Stimulated activated naive CD8-positive, alpha-beta T cell treated with anti-CD3 and anti-CD28 coated beads, Interleukin-15, Interleukin-2, amounts not matched to agents 100 ng/mL and 50 ng/mL, for 24 hours (primary cell): ENCODE data around the gene IL22RA1.

Experiments used
- H3K27ac Mint-ChIP-seq: one replicate; pipeline ENCODE4 v1.8.0; 2021; ENCODE audit warnings: mild to moderate bottlenecking, mixed read lengths
- H3K27me3 Mint-ChIP-seq: one replicate; pipeline ENCODE4 v1.8.0; 2021; ENCODE audit warnings: mixed read lengths
- H3K36me3 Mint-ChIP-seq: one replicate; pipeline ENCODE4 v1.8.0; 2021; ENCODE audit warnings: low read depth, mixed read lengths
- H3K4me1 Mint-ChIP-seq: one replicate; pipeline ENCODE4 v1.8.0; 2021; ENCODE audit warnings: low read depth, mixed read lengths
- H3K4me3 Mint-ChIP-seq: one replicate; pipeline ENCODE4 v1.8.0; 2021; ENCODE audit warnings: mild to moderate bottlenecking, mixed read lengths
- H3K9me3 Mint-ChIP-seq: one replicate; pipeline ENCODE4 v1.8.0; 2021; ENCODE audit warnings: mixed read lengths

IL22RA1 gene

DNA sequence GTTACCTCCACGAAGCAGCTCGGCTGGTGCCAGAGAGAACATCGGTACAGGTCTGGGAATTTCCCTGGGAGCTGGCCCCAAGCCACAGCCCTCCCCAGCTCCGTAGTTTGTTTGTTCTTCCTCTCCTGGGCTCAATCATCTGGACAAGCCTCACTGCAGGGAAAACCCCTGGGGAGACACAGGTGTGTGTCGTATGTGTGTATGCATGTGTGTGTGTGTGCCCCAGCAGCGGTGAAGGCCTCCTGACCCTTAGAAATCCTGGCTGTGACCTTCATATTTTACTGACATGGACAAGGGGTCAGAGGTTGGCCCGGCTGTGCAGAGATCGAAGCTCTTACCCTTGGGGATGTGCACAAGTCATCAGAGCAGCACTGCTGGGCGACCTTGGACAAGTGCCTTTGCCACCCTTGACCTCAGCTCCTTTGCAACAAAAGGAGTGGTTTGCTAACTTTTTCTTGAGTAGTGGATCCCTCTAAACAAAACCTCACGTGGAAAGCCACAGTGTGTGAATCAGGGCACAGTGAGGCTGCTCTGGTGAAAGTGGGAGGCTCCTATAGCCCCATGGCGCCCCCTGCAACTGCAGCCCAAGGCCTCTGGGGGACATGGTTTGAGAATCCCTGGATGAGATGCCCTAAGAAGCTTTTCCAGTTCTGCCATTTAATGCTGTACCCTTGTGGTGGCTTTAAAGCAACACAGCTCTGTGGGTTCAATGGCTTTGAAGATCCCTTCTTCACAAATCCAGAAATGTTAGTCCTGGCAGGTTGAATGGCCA is 12.3 kb upstream of the IL22RA1 start:
- peaks cover 27% of the 10 kb centered on the region for H3K27me3 Mint-ChIP-seq
- no peaks in the 10 kb centered on the region for H3K9me3 Mint-ChIP-seq
- H3K4me3 Mint-ChIP-seq: no peak overlapping the region
- H3K36me3 Mint-ChIP-seq: peaks cover 3% of the 10 kb centered on the region
- no peak overlapping the region for H3K27ac Mint-ChIP-seq
- H3K4me1 Mint-ChIP-seq: peaks cover 12% of the 10 kb centered on the region

GRCh38 chr1:24154215-24154614 is 11.3 kb upstream of the IL22RA1 start:
- H3K4me1 Mint-ChIP-seq: peaks cover 20% of the 10 kb centered on the region
- H3K36me3 Mint-ChIP-seq: peaks cover 3% of the 10 kb centered on the region
- H3K9me3 Mint-ChIP-seq: no peaks in the 10 kb centered on the region
- H3K27ac Mint-ChIP-seq: no peak overlapping the region
- H3K4me3 Mint-ChIP-seq: no peak overlapping the region
- peaks cover 34% of the 10 kb centered on the region for H3K27me3 Mint-ChIP-seq

GRCh38 chr1:24152631-24153494 is 9.9 kb upstream of the IL22RA1 start:
- Mint-ChIP-seq H3K27ac (no peak overlapping the region), H3K9me3 (no peaks in the 10 kb centered on the region), H3K4me1 (peaks cover 20% of the 10 kb centered on the region), H3K4me3 (no peak overlapping the region), H3K36me3 (peaks cover 3% of the 10 kb centered on the region), H3K27me3 (peaks cover 44% of the 10 kb centered on the region)

- no peaks in the 10 kb centered on the region for H3K9me3 Mint-ChIP-seq
- H3K4me3 Mint-ChIP-seq: no peak overlapping the region
- no peaks in the 10 kb centered on the region for H3K36me3 Mint-ChIP-seq
- no peak overlapping the region for H3K27ac Mint-ChIP-seq
- peaks cover 47% of the 10 kb centered on the region for H3K27me3 Mint-ChIP-seq
- H3K4me1 Mint-ChIP-seq: peaks cover 20% of the 10 kb centered on the region
Observed at GRCh38 chr1:24151175-24151533, 8.2 kb upstream of the IL22RA1 start.

GRCh38 chr1:24150234-24151174 is 7.6 kb upstream of the IL22RA1 start:
- H3K4me1 Mint-ChIP-seq: peaks cover 20% of the 10 kb centered on the region
- no peaks in the 10 kb centered on the region for H3K9me3 Mint-ChIP-seq
- H3K36me3 Mint-ChIP-seq: no peaks in the 10 kb centered on the region
- no peak overlapping the region for H3K27ac Mint-ChIP-seq
- H3K4me3 Mint-ChIP-seq: peak overlapping the region; percentile 71
- H3K27me3 Mint-ChIP-seq: peaks cover 47% of the 10 kb centered on the region

DNA sequence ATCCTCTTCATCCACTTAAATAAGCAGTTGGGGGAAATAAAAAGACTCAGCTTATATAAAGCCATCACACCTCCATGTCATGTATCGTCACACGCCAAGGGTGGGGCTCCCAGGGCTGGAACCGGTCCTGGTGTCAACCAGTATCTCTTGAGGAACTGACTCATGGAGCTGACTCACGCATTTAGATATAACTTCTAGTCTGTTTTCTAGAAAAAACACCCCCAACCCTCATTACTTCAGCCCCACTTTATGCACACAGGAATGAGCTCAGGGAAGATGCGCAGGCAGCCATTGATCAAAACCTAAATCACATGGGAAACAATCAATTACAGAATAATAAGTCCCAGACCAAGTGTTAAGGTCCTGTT is 6.9 kb upstream of the IL22RA1 start:
- H3K36me3 Mint-ChIP-seq: no peaks in the 10 kb centered on the region
- H3K4me3 Mint-ChIP-seq: peak overlapping the region; percentile 71
- no peaks in the 10 kb centered on the region for H3K9me3 Mint-ChIP-seq
- H3K27ac Mint-ChIP-seq: no peak overlapping the region
- peaks cover 20% of the 10 kb centered on the region for H3K4me1 Mint-ChIP-seq
- peaks cover 47% of the 10 kb centered on the region for H3K27me3 Mint-ChIP-seq

DNA sequence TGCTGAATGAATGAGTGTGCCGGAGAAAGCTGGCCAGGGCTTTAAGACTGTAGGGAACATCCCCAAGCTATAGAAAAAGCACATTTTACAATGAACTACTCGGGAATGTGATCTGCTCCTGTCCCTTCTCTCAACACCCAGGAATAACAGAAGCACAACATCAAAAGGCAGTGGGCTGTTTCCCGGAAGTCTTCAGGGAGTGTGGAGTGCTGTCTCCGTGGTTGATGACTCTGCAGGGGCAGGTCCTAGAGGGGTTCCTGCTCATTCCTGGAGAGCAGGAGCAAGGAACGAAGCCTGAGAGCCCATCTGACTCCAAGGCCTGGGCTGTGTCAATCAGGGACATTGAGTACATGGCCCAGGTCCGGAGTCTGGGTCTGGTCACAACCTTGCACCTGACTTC is 4.9 kb upstream of the IL22RA1 start:
- no peak overlapping the region for H3K4me3 Mint-ChIP-seq
- no peaks in the 10 kb centered on the region for H3K9me3 Mint-ChIP-seq
- H3K27ac Mint-ChIP-seq: no peak overlapping the region
- H3K4me1 Mint-ChIP-seq: peaks cover 20% of the 10 kb centered on the region
- peaks cover 48% of the 10 kb centered on the region for H3K27me3 Mint-ChIP-seq
- H3K36me3 Mint-ChIP-seq: no peaks in the 10 kb centered on the region

- Mint-ChIP-seq H3K9me3 (no peaks in the 10 kb centered on the region), H3K36me3 (no peaks in the 10 kb centered on the region), H3K4me3 (no peak overlapping the region), H3K4me1 (peaks cover 20% of the 10 kb centered on the region), H3K27me3 (peaks cover 45% of the 10 kb centered on the region), H3K27ac (no peak overlapping the region)
Observed at GRCh38 chr1:24147194-24147593, 4.3 kb upstream of the IL22RA1 start.

DNA sequence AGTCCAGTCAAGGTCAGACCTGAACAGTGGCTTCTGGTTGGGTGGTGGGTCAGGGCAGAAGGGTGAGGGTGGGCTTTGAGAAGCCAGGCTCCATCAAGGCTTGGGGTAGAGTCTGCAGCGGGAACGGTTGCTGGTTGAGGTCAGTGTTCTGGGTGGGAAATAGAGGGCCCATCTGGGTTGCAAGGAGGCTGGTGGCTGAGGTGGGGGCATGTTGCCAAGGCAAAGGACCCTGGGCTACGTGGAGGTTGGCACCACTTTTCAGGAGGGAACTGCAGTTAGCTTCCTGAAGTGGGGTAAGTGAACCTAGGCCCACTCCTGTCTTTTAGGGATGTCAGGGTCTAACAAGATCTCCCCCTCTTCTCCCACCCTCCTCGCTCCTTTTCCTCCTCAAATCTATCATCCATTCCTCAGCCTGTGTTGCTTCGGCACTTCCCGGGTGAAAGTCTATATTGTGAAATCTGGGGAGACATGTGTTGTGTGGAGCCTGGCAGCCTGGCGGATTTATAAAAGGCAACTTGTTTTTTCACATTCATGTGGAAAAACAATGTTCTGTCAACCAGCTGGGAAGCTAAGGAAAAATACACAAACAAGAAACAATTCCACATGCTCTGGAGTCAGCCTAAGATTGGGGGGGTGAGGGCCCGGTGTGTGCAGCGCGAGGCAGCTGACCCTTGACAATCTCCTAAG is 1.5 kb downstream of the IL22RA1 start:
- H3K9me3 Mint-ChIP-seq: no peaks in the 10 kb centered on the region
- no peaks in the 10 kb centered on the region for H3K4me1 Mint-ChIP-seq
- H3K36me3 Mint-ChIP-seq: no peaks in the 10 kb centered on the region
- H3K27ac Mint-ChIP-seq: no peak overlapping the region
- peaks cover 5% of the 10 kb centered on the region for H3K27me3 Mint-ChIP-seq
- H3K4me3 Mint-ChIP-seq: no peak overlapping the region

DNA sequence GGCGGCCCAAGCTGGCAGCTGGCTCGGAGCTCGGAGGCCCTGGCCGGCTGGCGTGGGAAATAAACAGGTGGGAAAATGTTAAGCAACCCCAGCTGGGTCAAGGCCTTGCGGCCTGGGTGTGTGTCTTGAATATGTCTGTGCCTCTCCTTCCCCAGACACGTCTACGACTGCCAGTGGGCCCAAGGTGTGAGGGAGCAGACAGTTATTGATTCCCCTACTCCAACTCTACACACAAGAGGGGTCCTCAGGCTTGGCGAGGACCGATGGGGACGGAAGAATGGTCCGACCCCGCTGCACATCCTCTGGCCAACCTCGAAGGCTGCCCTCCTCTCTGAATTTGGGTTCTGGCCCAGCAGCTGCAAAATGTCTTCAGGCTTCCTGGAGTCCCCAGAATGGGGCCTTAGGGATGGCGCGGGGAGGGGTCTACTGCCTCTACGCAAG is 2.2 kb downstream of the IL22RA1 start:
- H3K9me3 Mint-ChIP-seq: no peaks in the 10 kb centered on the region
- no peak overlapping the region for H3K4me3 Mint-ChIP-seq
- no peaks in the 10 kb centered on the region for H3K4me1 Mint-ChIP-seq
- H3K27me3 Mint-ChIP-seq: peaks cover 5% of the 10 kb centered on the region
- H3K36me3 Mint-ChIP-seq: no peaks in the 10 kb centered on the region
- no peak overlapping the region for H3K27ac Mint-ChIP-seq

DNA sequence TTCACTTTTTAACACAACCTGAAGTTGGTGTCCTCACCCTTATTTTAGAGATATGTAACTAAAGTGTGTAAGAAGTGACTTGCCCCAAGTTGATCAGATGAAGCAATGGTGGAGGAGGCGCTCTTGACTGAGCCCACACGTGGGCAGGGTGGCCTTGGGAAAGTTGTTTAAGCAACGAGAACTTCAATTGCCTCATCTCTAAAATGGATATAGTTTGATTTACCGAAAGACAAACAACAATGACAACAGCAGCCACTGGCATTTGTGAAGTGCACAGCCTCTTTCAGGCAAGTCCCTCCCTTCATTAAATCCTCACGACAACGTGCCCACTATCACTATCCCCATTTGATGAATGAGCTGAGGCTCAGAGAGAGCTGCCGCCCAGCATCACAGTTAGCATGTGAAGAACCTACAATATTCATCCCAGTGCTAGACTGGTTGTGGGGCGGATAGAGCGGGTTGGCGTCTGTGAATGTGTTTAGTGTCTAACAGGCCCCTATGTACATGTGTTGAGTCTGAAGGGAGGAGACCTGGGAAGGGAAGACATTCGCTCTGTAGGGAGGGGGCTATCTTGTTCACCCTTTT is 3.0 kb downstream of the IL22RA1 start:
- H3K27ac Mint-ChIP-seq: no peak overlapping the region
- H3K4me3 Mint-ChIP-seq: no peak overlapping the region
- H3K4me1 Mint-ChIP-seq: no peaks in the 10 kb centered on the region
- H3K27me3 Mint-ChIP-seq: peaks cover 5% of the 10 kb centered on the region
- H3K36me3 Mint-ChIP-seq: no peaks in the 10 kb centered on the region
- H3K9me3 Mint-ChIP-seq: peaks cover 5% of the 10 kb centered on the region

- H3K36me3 Mint-ChIP-seq: no peaks in the 10 kb centered on the region
- no peak overlapping the region for H3K27ac Mint-ChIP-seq
- no peaks in the 10 kb centered on the region for H3K4me1 Mint-ChIP-seq
- H3K27me3 Mint-ChIP-seq: peaks cover 2% of the 10 kb centered on the region
- peaks cover 5% of the 10 kb centered on the region for H3K9me3 Mint-ChIP-seq
- H3K4me3 Mint-ChIP-seq: no peak overlapping the region
Observed at GRCh38 chr1:24139222-24139489, 3.8 kb downstream of the IL22RA1 start.

DNA sequence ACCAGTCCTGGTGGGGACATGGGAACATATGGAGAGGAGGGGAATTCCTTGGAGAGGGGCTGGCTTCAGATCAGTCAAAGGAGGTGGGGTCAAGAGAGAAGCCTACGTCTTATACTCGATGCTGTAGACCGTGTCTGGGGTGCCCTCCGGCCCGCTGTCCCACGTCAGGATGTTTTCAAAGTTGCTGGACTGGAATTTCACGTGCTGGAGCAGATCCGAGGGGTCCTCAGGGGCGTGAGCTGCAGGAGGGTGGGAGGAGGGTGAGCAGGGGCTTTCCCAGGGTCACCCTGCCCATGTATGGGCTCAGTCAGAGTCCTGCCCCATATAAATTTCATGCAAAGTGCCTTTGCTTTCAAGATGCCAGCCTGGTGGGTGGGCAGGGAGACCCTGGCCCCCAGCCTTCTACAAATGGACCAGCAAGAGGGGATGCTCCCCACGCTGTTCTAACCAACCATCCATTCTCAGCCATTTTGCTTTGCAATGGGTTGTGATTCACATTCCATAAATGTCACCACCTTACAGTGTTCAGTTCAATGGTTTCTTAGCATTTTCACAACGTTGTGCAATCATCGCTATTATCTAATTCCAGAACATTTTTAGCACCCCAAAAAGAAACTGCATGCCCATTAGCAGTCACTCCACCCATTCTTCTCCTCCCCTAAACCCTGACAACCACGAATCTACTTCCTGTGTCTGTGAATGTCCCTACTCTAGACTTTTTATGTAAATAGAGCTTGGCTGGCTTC is 4.3 kb downstream of the IL22RA1 start:
- H3K4me1 Mint-ChIP-seq: no peaks in the 10 kb centered on the region
- H3K4me3 Mint-ChIP-seq: no peak overlapping the region
- H3K9me3 Mint-ChIP-seq: peaks cover 5% of the 10 kb centered on the region
- no peak overlapping the region for H3K27ac Mint-ChIP-seq
- H3K36me3 Mint-ChIP-seq: no peaks in the 10 kb centered on the region
- H3K27me3 Mint-ChIP-seq: peaks cover 3% of the 10 kb centered on the region
